Measurements from ENCODE around the gene ZNF787. TPM values are rescaled to one million over a fixed set of nuclear protein-coding genes. Genes with fewer than 3 reads are reported as not detected.

ZNF787 gene
- total and polyA plus RNA-seq, 2 of the 13 experiments (the other 11 are each of a cell fraction or from before 2014, with no cell fraction given), result 15.1 to 42.8 TPM

DNA sequence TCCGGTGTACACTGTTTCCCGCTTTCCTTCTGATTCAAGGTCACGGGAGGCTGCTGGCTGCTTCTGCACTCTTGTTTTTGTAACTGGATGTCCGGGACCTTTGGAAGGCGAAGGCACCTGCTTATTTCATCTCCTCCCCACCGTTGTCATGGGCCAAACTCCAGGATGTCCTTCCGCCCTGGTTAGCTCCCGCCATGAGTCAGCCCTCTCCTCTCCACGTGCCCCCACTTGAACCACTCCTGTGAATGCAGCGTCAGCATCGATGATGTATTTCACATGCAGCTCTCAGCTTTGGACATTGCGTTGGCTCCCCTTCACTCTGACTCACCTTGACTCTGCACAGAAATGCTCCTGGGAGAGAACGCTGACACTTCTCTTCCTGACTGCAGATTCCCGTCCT, 49.2 kb upstream of the ZNF787 start (continued):
- no peak for TF ChIP-seq ZSCAN31 (CRISPR knock-in tag; IDR thresholded peaks at IDR 0.05; ENCODE audit: low read depth)
- no peak for TF ChIP-seq ZNF446 (CRISPR knock-in tag; IDR thresholded peaks at IDR 0.05)
- TF ChIP-seq GATA4 (IDR thresholded peaks at IDR 0.05; ENCODE audit: borderline replicate concordance, low read depth), result no peak
- TF ChIP-seq ZC3H13 (CRISPR knock-in tag; IDR thresholded peaks at IDR 0.05), result no peak
- 0 out of 2 replicates have a peak, but pooled peaks have one; percentile 34 for TF ChIP-seq KDM2A (CRISPR knock-in tag; IDR thresholded peaks at IDR 0.05; ENCODE audit: borderline replicate concordance, low read depth)
- TF ChIP-seq ZNF510 (CRISPR knock-in tag; IDR thresholded peaks at IDR 0.05; ENCODE audit: low read depth), result 0 out of 2 replicates have a peak, but pooled peaks have one; percentile 41
- TF ChIP-seq, protein P1, sequence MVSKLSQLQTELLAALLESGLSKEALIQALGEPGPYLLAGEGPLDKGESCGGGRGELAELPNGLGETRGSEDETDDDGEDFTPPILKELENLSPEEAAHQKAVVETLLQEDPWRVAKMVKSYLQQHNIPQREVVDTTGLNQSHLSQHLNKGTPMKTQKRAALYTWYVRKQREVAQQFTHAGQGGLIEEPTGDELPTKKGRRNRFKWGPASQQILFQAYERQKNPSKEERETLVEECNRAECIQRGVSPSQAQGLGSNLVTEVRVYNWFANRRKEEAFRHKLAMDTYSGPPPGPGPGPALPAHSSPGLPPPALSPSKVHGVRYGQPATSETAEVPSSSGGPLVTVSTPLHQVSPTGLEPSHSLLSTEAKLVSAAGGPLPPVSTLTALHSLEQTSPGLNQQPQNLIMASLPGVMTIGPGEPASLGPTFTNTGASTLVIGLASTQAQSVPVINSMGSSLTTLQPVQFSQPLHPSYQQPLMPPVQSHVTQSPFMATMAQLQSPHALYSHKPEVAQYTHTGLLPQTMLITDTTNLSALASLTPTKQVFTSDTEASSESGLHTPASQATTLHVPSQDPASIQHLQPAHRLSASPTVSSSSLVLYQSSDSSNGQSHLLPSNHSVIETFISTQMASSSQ (IDR thresholded peaks at IDR 0.05; ENCODE audit: low read depth), result no peak
- TF ChIP-seq, protein P1 (CRISPR knock-in tag; IDR thresholded peaks at IDR 0.05; ENCODE audit: borderline replicate concordance), result no peak
- no peak for TF ChIP-seq IRF1 (CRISPR knock-in tag; IDR thresholded peaks at IDR 0.05; ENCODE audit: low read depth)
- no peak for TF ChIP-seq CENPBD1 (CRISPR knock-in tag; IDR thresholded peaks at IDR 0.05; ENCODE audit: borderline replicate concordance, low read depth)
- no peak for TF ChIP-seq U2AF1 (optimal IDR thresholded peaks at IDR 0.05; ENCODE audit: low read depth, low read length)
- no peak for TF ChIP-seq PAWR (CRISPR knock-in tag; IDR thresholded peaks at IDR 0.05; ENCODE audit: borderline replicate concordance)
- no peak for TF ChIP-seq ZSCAN20 (CRISPR knock-in tag; IDR thresholded peaks at IDR 0.05; ENCODE audit: borderline replicate concordance)
- 0 out of 2 replicates have a peak, but pooled peaks have one; percentile 33 for TF ChIP-seq PHF21A (CRISPR knock-in tag; IDR thresholded peaks at IDR 0.05)
- 0 out of 2 replicates have a peak, but pooled peaks have one; percentile 38 for TF ChIP-seq SMAD3 (CRISPR knock-in tag; IDR thresholded peaks at IDR 0.05)
- TF ChIP-seq ATF1 (CRISPR knock-in tag; IDR thresholded peaks at IDR 0.05), result no peak
- no peak for TF ChIP-seq ARID2 (CRISPR knock-in tag; IDR thresholded peaks at IDR 0.05; ENCODE audit: borderline replicate concordance)
- TF ChIP-seq, protein P2, sequence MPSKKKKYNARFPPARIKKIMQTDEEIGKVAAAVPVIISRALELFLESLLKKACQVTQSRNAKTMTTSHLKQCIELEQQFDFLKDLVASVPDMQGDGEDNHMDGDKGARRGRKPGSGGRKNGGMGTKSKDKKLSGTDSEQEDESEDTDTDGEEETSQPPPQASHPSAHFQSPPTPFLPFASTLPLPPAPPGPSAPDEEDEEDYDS (CRISPR knock-in tag; IDR thresholded peaks at IDR 0.05), result peak; percentile 40; the same call in 1 of the 2 replicates
- no peak for TF ChIP-seq ELK4 (CRISPR knock-in tag; IDR thresholded peaks at IDR 0.05; ENCODE audit: borderline replicate concordance)
- no peak for TF ChIP-seq ZNF337 (CRISPR knock-in tag; IDR thresholded peaks at IDR 0.05; ENCODE audit: borderline replicate concordance, low read depth)
- no peak for TF ChIP-seq ETS1 (CRISPR knock-in tag; IDR thresholded peaks at IDR 0.05)
- no peak for TF ChIP-seq ZNF235 (CRISPR knock-in tag; IDR thresholded peaks at IDR 0.05; ENCODE audit: borderline replicate concordance)

Data from HepG2 (cell line).